ENCODE results near the gene TTLL5. TPM values are rescaled to one million over a fixed set of nuclear protein-coding genes. Genes with fewer than 3 reads are reported as not detected.

Gene TTLL5
- polyA plus RNA-seq, 2 donors = 10.5 to 10.6 TPM

- Histone ChIP-seq H3K4me3 (ENCODE audit: low read depth in 1 of 2, low read length in 2 of 2) (no peak overlapping the region), H3K4me1 (ENCODE audit: control insufficient read depth in 2 of 2, insufficient read depth in 2 of 2, low read length in 1 of 2) (no peaks in the 10 kb centered on the region), H3K9me3 (ENCODE audit: control insufficient read depth in 2 of 2, insufficient read depth in 1 of 2, low read depth in 1 of 2, low read length in 1 of 2) (no peaks in the 10 kb centered on the region), H3K27ac (ENCODE audit: low read depth in 2 of 2, low read length in 1 of 2) (no peak overlapping the region), H3K27me3 (ENCODE audit: control insufficient read depth in 1 of 2, insufficient read depth in 2 of 2, low read length in 2 of 2) (no peaks in the 10 kb centered on the region), H3K36me3 (ENCODE audit: control insufficient read depth in 2 of 2, insufficient read depth in 2 of 2, low read length in 1 of 2) (no peaks in the 10 kb centered on the region)
- WGBS, 2 donors = 68 to 77% methylated on average over 4 of the region's 4 CpGs
Observed at GRCh38 chr14:75627406-75627805, 33.6 kb upstream of the TTLL5 start.

GRCh38 chr14:75628816-75629215 is 32.2 kb upstream of the TTLL5 start:
- H3K4me1 ChIP-seq (ENCODE audit: control insufficient read depth in 2 of 2, insufficient read depth in 2 of 2, low read length in 1 of 2) = no peaks in the 10 kb centered on the region
- no peak overlapping the region for H3K4me3 ChIP-seq (ENCODE audit: low read depth in 1 of 2, low read length in 2 of 2)
- no peaks in the 10 kb centered on the region for H3K9me3 ChIP-seq (ENCODE audit: control insufficient read depth in 2 of 2, insufficient read depth in 1 of 2, low read depth in 1 of 2, low read length in 1 of 2)
- H3K27ac ChIP-seq (ENCODE audit: low read depth in 2 of 2, low read length in 1 of 2) = no peak overlapping the region
- WGBS, 2 donors = 86 to 89% methylated on average over 3 of the region's 3 CpGs
- no peaks in the 10 kb centered on the region for H3K27me3 ChIP-seq (ENCODE audit: control insufficient read depth in 1 of 2, insufficient read depth in 2 of 2, low read length in 2 of 2)
- H3K36me3 ChIP-seq (ENCODE audit: control insufficient read depth in 2 of 2, insufficient read depth in 2 of 2, low read length in 1 of 2) = no peaks in the 10 kb centered on the region

- Histone ChIP-seq H3K27me3 (ENCODE audit: control insufficient read depth in 1 of 2, insufficient read depth in 2 of 2, low read length in 2 of 2) (no peaks in the 10 kb centered on the region), H3K4me3 (ENCODE audit: low read depth in 1 of 2, low read length in 2 of 2) (no peak overlapping the region), H3K4me1 (ENCODE audit: control insufficient read depth in 2 of 2, insufficient read depth in 2 of 2, low read length in 1 of 2) (peaks cover 0 to under 1% of the 10 kb centered on the region in 2 donors), H3K36me3 (ENCODE audit: control insufficient read depth in 2 of 2, insufficient read depth in 2 of 2, low read length in 1 of 2) (no peaks in the 10 kb centered on the region), H3K9me3 (ENCODE audit: control insufficient read depth in 2 of 2, insufficient read depth in 1 of 2, low read depth in 1 of 2, low read length in 1 of 2) (no peaks in the 10 kb centered on the region), H3K27ac (ENCODE audit: low read depth in 2 of 2, low read length in 1 of 2) (no peak overlapping the region)
- WGBS, 2 donors = 64 to 78% methylated on average over 6 of the region's 6 CpGs
Observed at GRCh38 chr14:75630695-75631452, 30.2 kb upstream of the TTLL5 start.

GRCh38 chr14:75631453-75631831 is 29.6 kb upstream of the TTLL5 start:
- Histone ChIP-seq H3K4me1 (ENCODE audit: control insufficient read depth in 2 of 2, insufficient read depth in 2 of 2, low read length in 1 of 2) (peaks cover 0 to 4% of the 10 kb centered on the region in 2 donors), H3K9me3 (ENCODE audit: control insufficient read depth in 2 of 2, insufficient read depth in 1 of 2, low read depth in 1 of 2, low read length in 1 of 2) (no peaks in the 10 kb centered on the region), H3K36me3 (ENCODE audit: control insufficient read depth in 2 of 2, insufficient read depth in 2 of 2, low read length in 1 of 2) (no peaks in the 10 kb centered on the region), H3K27me3 (ENCODE audit: control insufficient read depth in 1 of 2, insufficient read depth in 2 of 2, low read length in 2 of 2) (no peaks in the 10 kb centered on the region), H3K27ac (ENCODE audit: low read depth in 2 of 2, low read length in 1 of 2) (no peak overlapping the region), H3K4me3 (ENCODE audit: low read depth in 1 of 2, low read length in 2 of 2) (no peak overlapping the region)
- 51 to 60% methylated on average over 5 of the region's 5 CpGs for WGBS, 2 donors

GRCh38 chr14:75634848-75635247 is 26.2 kb upstream of the TTLL5 start:
- Histone ChIP-seq H3K9me3 (ENCODE audit: control insufficient read depth in 2 of 2, insufficient read depth in 1 of 2, low read depth in 1 of 2, low read length in 1 of 2) (no peaks in the 10 kb centered on the region), H3K27me3 (ENCODE audit: control insufficient read depth in 1 of 2, insufficient read depth in 2 of 2, low read length in 2 of 2) (no peaks in the 10 kb centered on the region), H3K27ac (ENCODE audit: low read depth in 2 of 2, low read length in 1 of 2) (no peak overlapping the region), H3K4me3 (ENCODE audit: low read depth in 1 of 2, low read length in 2 of 2) (no peak overlapping the region), H3K36me3 (ENCODE audit: control insufficient read depth in 2 of 2, insufficient read depth in 2 of 2, low read length in 1 of 2) (no peaks in the 10 kb centered on the region), H3K4me1 (ENCODE audit: control insufficient read depth in 2 of 2, insufficient read depth in 2 of 2, low read length in 1 of 2) (peaks cover 0 to 4% of the 10 kb centered on the region in 2 donors)
- WGBS, 2 donors = 60 to 62% methylated on average over 5 of the region's 5 CpGs

GRCh38 chr14:75636100-75636692 is 24.9 kb upstream of the TTLL5 start:
- H3K36me3 ChIP-seq (ENCODE audit: control insufficient read depth in 2 of 2, insufficient read depth in 2 of 2, low read length in 1 of 2) = no peaks in the 10 kb centered on the region
- H3K9me3 ChIP-seq (ENCODE audit: control insufficient read depth in 2 of 2, insufficient read depth in 1 of 2, low read depth in 1 of 2, low read length in 1 of 2) = no peaks in the 10 kb centered on the region
- H3K27ac ChIP-seq (ENCODE audit: low read depth in 2 of 2, low read length in 1 of 2) = no peak overlapping the region
- WGBS, 2 donors = 75 to 80% methylated on average over 13 of the region's 13 CpGs
- H3K4me1 ChIP-seq (ENCODE audit: control insufficient read depth in 2 of 2, insufficient read depth in 2 of 2, low read length in 1 of 2) = peaks cover 0 to 9% of the 10 kb centered on the region in 2 donors
- no peak overlapping the region for H3K4me3 ChIP-seq (ENCODE audit: low read depth in 1 of 2, low read length in 2 of 2)
- no peaks in the 10 kb centered on the region for H3K27me3 ChIP-seq (ENCODE audit: control insufficient read depth in 1 of 2, insufficient read depth in 2 of 2, low read length in 2 of 2)

- no peaks in the 10 kb centered on the region for H3K36me3 ChIP-seq (ENCODE audit: control insufficient read depth in 2 of 2, insufficient read depth in 2 of 2, low read length in 1 of 2)
- WGBS, 2 donors = 78 to 83% methylated on average over 3 of the region's 3 CpGs
- H3K27ac ChIP-seq (ENCODE audit: low read depth in 2 of 2, low read length in 1 of 2) = no peak overlapping the region
- H3K9me3 ChIP-seq (ENCODE audit: control insufficient read depth in 2 of 2, insufficient read depth in 1 of 2, low read depth in 1 of 2, low read length in 1 of 2) = no peaks in the 10 kb centered on the region
- no peaks in the 10 kb centered on the region for H3K27me3 ChIP-seq (ENCODE audit: control insufficient read depth in 1 of 2, insufficient read depth in 2 of 2, low read length in 2 of 2)
- H3K4me3 ChIP-seq (ENCODE audit: low read depth in 1 of 2, low read length in 2 of 2) = no peak overlapping the region
- H3K4me1 ChIP-seq (ENCODE audit: control insufficient read depth in 2 of 2, insufficient read depth in 2 of 2, low read length in 1 of 2) = peaks cover 0 to 9% of the 10 kb centered on the region in 2 donors
Observed at GRCh38 chr14:75640876-75641275, 20.2 kb upstream of the TTLL5 start.

GRCh38 chr14:75643985-75644384 is 17.1 kb upstream of the TTLL5 start:
- peaks cover 0 to 8% of the 10 kb centered on the region in 2 donors for H3K4me1 ChIP-seq (ENCODE audit: control insufficient read depth in 2 of 2, insufficient read depth in 2 of 2, low read length in 1 of 2)
- H3K27ac ChIP-seq (ENCODE audit: low read depth in 2 of 2, low read length in 1 of 2) = no peak overlapping the region
- WGBS, 2 donors = 47 to 54% methylated on average over 4 of the region's 4 CpGs
- no peaks in the 10 kb centered on the region for H3K9me3 ChIP-seq (ENCODE audit: control insufficient read depth in 2 of 2, insufficient read depth in 1 of 2, low read depth in 1 of 2, low read length in 1 of 2)
- H3K36me3 ChIP-seq (ENCODE audit: control insufficient read depth in 2 of 2, insufficient read depth in 2 of 2, low read length in 1 of 2) = peaks cover 0 to 4% of the 10 kb centered on the region in 2 donors
- no peak overlapping the region for H3K4me3 ChIP-seq (ENCODE audit: low read depth in 1 of 2, low read length in 2 of 2)
- H3K27me3 ChIP-seq (ENCODE audit: control insufficient read depth in 1 of 2, insufficient read depth in 2 of 2, low read length in 2 of 2) = no peaks in the 10 kb centered on the region

- H3K4me3 ChIP-seq (ENCODE audit: low read depth in 1 of 2, low read length in 2 of 2) = no peak overlapping the region
- no peaks in the 10 kb centered on the region for H3K27me3 ChIP-seq (ENCODE audit: control insufficient read depth in 1 of 2, insufficient read depth in 2 of 2, low read length in 2 of 2)
- H3K9me3 ChIP-seq (ENCODE audit: control insufficient read depth in 2 of 2, insufficient read depth in 1 of 2, low read depth in 1 of 2, low read length in 1 of 2) = no peaks in the 10 kb centered on the region
- peaks cover 0 to 7% of the 10 kb centered on the region in 2 donors for H3K36me3 ChIP-seq (ENCODE audit: control insufficient read depth in 2 of 2, insufficient read depth in 2 of 2, low read length in 1 of 2)
- H3K27ac ChIP-seq (ENCODE audit: low read depth in 2 of 2, low read length in 1 of 2) = no peak overlapping the region
- peaks cover 0 to 8% of the 10 kb centered on the region in 2 donors for H3K4me1 ChIP-seq (ENCODE audit: control insufficient read depth in 2 of 2, insufficient read depth in 2 of 2, low read length in 1 of 2)
Observed at GRCh38 chr14:75645056-75645455, 16.0 kb upstream of the TTLL5 start.

GRCh38 chr14:75646762-75647161 is 14.3 kb upstream of the TTLL5 start:
- Histone ChIP-seq H3K9me3 (ENCODE audit: control insufficient read depth in 2 of 2, insufficient read depth in 1 of 2, low read depth in 1 of 2, low read length in 1 of 2) (no peaks in the 10 kb centered on the region), H3K27me3 (ENCODE audit: control insufficient read depth in 1 of 2, insufficient read depth in 2 of 2, low read length in 2 of 2) (no peaks in the 10 kb centered on the region), H3K36me3 (ENCODE audit: control insufficient read depth in 2 of 2, insufficient read depth in 2 of 2, low read length in 1 of 2) (peaks cover 8 to 11% of the 10 kb centered on the region in 2 donors), H3K27ac (ENCODE audit: low read depth in 2 of 2, low read length in 1 of 2) (no peak overlapping the region), H3K4me1 (ENCODE audit: control insufficient read depth in 2 of 2, insufficient read depth in 2 of 2, low read length in 1 of 2) (peaks cover 0 to 3% of the 10 kb centered on the region in 2 donors), H3K4me3 (ENCODE audit: low read depth in 1 of 2, low read length in 2 of 2) (no peak overlapping the region)
- WGBS, 2 donors = 87 to 88% methylated on average over 6 of the region's 6 CpGs
